ENCODE data around the gene AGAP9. TPM values are rescaled to one million over a fixed set of nuclear protein-coding genes. Genes with fewer than 3 reads are reported as not detected.
"Not testable (repeated sequence)": the region's sequence is repeated elsewhere in the genome, so short reads cannot be mapped to it uniquely, and the experiment has no call there.

AGAP9 gene
- total RNA-seq, 1 experiment from 2014 or later = 8.6 TPM

DNA sequence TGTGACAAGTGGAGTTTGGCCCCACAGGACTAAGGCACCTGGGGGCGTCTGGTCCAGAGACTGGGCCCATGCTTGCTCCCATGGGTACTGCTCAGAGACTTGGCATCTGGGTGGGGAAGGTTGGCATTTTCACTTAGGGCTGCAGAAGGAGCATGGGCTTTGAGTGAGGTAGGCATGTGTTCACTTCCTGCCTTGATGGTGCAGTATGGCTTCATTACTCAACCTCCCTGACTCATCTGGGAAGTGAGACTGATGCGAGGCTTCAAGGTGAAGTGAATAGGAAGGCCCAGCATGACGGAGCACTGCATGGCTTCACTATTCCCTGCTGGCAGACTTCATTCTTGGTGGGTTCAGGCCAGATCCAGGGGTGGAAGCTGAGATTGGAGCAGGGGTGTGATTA is 50.8 kb downstream of the AGAP9 start:
- not testable (repeated sequence) for H3K27me3 ChIP-seq (ENCODE audit: insufficient read depth, low read length); H4K91ac ChIP-seq (ENCODE audit: insufficient read length, low read depth, low read length); H2AFZ ChIP-seq (ENCODE audit: low read length); DNase-seq; H3T11ph ChIP-seq (ENCODE audit: low read length); H3K9ac ChIP-seq (ENCODE audit: extremely low read depth, insufficient read length, low read length); H3K36me3 Mint-ChIP-seq (ENCODE audit: insufficient read depth in 1 of 3, low read depth in 3 of 3); H3K79me1 ChIP-seq (ENCODE audit: insufficient read depth, low read depth, low read length, poor library complexity, severe bottlenecking); H2BK12ac ChIP-seq (ENCODE audit: insufficient read length, low read depth, low read length); H3K4ac ChIP-seq (ENCODE audit: low read depth, low read length); H2BK15ac ChIP-seq (ENCODE audit: low read depth, low read length); H3K4me1 ChIP-seq (ENCODE audit: insufficient read depth, low read length); H2BK5ac ChIP-seq (ENCODE audit: insufficient read length, low read length); H4K5ac ChIP-seq (ENCODE audit: insufficient read length, low read depth, low read length); H4K20me1 ChIP-seq (ENCODE audit: control insufficient read depth, insufficient read depth, insufficient read length); H3K9me3 ChIP-seq (ENCODE audit: control insufficient read depth, low read depth, low read length); H2BK120ac ChIP-seq (ENCODE audit: low read depth, low read length, poor library complexity, severe bottlenecking); H3K9me3 Mint-ChIP-seq; H3K23me2 ChIP-seq (ENCODE audit: insufficient read length, low read depth, low read length, poor library complexity, severe bottlenecking); H3K14ac ChIP-seq (ENCODE audit: insufficient read depth, low read length); H3K23ac ChIP-seq (ENCODE audit: insufficient read length, low read depth, low read length); H3K4me3 Mint-ChIP-seq; H2BK20ac ChIP-seq (ENCODE audit: low read depth, low read length, poor library complexity, severe bottlenecking); H3K4me1 Mint-ChIP-seq; H2AK5ac ChIP-seq (ENCODE audit: insufficient read length, low read length); H4K8ac ChIP-seq (replicated peaks; ENCODE audit: insufficient read length, low read depth, low read length); H3K56ac ChIP-seq (ENCODE audit: insufficient read length, low read depth, low read length); H3K4me2 ChIP-seq (ENCODE audit: insufficient read depth, insufficient read length, low read length); H3K27ac Mint-ChIP-seq; H3K79me2 ChIP-seq (ENCODE audit: insufficient read depth, low read length); H3K27me3 Mint-ChIP-seq (ENCODE audit: low read depth); H3K27ac ChIP-seq (ENCODE audit: insufficient read length, low read depth, low read length); H3K18ac ChIP-seq (ENCODE audit: insufficient read length, low read depth, low read length)
- WGBS (ENCODE audit: extremely low coverage, insufficient read length, low lambda C conversion rate) = no CpG with 5 or more reads among the region's 3 CpGs

GRCh38 chr10:47472072-47472471 is 51.4 kb downstream of the AGAP9 start:
- no CpG with 5 or more reads among the region's 5 CpGs for WGBS (ENCODE audit: extremely low coverage, insufficient read length, low lambda C conversion rate)

More at GRCh38 chr10:47472072-47472471, 51.4 kb downstream of the AGAP9 start:
- H3K18ac ChIP-seq (ENCODE audit: insufficient read length, low read depth, low read length); H4K5ac ChIP-seq (ENCODE audit: insufficient read length, low read depth, low read length); H2AFZ ChIP-seq (ENCODE audit: low read length); H3K4me1 ChIP-seq (ENCODE audit: insufficient read depth, low read length); H4K91ac ChIP-seq (ENCODE audit: insufficient read length, low read depth, low read length); H3K9me3 Mint-ChIP-seq; H3K79me1 ChIP-seq (ENCODE audit: insufficient read depth, low read depth, low read length, poor library complexity, severe bottlenecking); H3K4me2 ChIP-seq (ENCODE audit: insufficient read depth, insufficient read length, low read length); H3K4me3 Mint-ChIP-seq; H3K14ac ChIP-seq (ENCODE audit: insufficient read depth, low read length); H3K9ac ChIP-seq (ENCODE audit: extremely low read depth, insufficient read length, low read length); H2AK5ac ChIP-seq (ENCODE audit: insufficient read length, low read length); H3K27ac ChIP-seq (ENCODE audit: insufficient read length, low read depth, low read length); H2BK12ac ChIP-seq (ENCODE audit: insufficient read length, low read depth, low read length); H3K27me3 ChIP-seq (ENCODE audit: insufficient read depth, low read length); H3K79me2 ChIP-seq (ENCODE audit: insufficient read depth, low read length); H4K8ac ChIP-seq (replicated peaks; ENCODE audit: insufficient read length, low read depth, low read length); H3K56ac ChIP-seq (ENCODE audit: insufficient read length, low read depth, low read length); H3K9me3 ChIP-seq (ENCODE audit: control insufficient read depth, low read depth, low read length); H3K23ac ChIP-seq (ENCODE audit: insufficient read length, low read depth, low read length); H3K27ac Mint-ChIP-seq; H3T11ph ChIP-seq (ENCODE audit: low read length); H3K23me2 ChIP-seq (ENCODE audit: insufficient read length, low read depth, low read length, poor library complexity, severe bottlenecking); H2BK15ac ChIP-seq (ENCODE audit: low read depth, low read length); H2BK20ac ChIP-seq (ENCODE audit: low read depth, low read length, poor library complexity, severe bottlenecking); H3K4ac ChIP-seq (ENCODE audit: low read depth, low read length); H4K20me1 ChIP-seq (ENCODE audit: control insufficient read depth, insufficient read depth, insufficient read length); H3K4me1 Mint-ChIP-seq; H2BK5ac ChIP-seq (ENCODE audit: insufficient read length, low read length); H3K36me3 Mint-ChIP-seq (ENCODE audit: insufficient read depth in 1 of 3, low read depth in 3 of 3); DNase-seq; H2BK120ac ChIP-seq (ENCODE audit: low read depth, low read length, poor library complexity, severe bottlenecking); H3K27me3 Mint-ChIP-seq (ENCODE audit: low read depth): not testable (repeated sequence)

All from H9 (cell line).